ENCODE data around the gene CYYR1. TPM values are rescaled to one million over a fixed set of nuclear protein-coding genes. Genes with fewer than 3 reads are reported as not detected.

CYYR1 gene
- total RNA-seq, 4 donors from 2014 or later: 7.6 to 36.0 (median 22.9) TPM

DNA sequence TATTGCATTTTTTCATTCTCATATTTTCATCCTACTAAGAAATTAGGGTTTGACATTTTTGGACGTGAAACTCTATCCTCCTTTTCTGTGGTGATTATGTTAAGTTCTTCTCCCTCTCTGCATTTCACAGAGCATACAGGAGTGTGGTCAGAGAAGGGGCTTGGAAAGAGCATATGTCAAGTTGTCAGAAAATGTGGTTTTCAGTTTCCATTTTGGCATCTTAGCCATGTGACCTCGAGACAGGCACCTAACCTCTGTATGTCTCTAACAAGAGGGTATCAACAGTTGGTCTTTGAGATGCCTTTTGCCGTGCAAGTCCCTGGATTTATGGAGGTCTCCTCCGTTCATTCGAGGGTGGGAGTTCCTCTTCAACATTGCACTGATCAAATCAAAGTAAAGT, 140.7 kb downstream of the CYYR1 start:
- TF ChIP-seq, protein P1, sequence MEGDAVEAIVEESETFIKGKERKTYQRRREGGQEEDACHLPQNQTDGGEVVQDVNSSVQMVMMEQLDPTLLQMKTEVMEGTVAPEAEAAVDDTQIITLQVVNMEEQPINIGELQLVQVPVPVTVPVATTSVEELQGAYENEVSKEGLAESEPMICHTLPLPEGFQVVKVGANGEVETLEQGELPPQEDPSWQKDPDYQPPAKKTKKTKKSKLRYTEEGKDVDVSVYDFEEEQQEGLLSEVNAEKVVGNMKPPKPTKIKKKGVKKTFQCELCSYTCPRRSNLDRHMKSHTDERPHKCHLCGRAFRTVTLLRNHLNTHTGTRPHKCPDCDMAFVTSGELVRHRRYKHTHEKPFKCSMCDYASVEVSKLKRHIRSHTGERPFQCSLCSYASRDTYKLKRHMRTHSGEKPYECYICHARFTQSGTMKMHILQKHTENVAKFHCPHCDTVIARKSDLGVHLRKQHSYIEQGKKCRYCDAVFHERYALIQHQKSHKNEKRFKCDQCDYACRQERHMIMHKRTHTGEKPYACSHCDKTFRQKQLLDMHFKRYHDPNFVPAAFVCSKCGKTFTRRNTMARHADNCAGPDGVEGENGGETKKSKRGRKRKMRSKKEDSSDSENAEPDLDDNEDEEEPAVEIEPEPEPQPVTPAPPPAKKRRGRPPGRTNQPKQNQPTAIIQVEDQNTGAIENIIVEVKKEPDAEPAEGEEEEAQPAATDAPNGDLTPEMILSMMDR (IDR thresholded peaks at IDR 0.05; ENCODE audit: low read depth): no peak

DNA sequence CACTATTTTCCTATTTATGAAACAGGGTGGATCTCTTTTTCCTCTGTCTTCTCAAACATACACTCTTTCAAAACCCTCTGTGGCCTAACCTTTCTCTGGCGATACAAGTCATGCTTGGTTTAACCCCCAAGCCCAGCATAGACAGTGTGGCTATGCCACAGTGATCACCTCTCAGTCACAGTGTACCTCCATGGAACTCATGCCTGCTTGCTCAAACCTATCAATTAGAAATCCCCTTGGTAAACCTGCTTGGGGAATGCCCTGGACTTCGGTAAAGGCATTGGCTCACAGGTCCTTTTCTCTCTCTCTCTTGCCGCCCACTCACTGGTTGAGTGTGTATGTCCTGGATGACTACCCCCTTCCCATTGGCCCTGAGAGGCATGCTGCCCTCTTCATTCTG, 147.5 kb downstream of the CYYR1 start:
- TF ChIP-seq, protein P1 (IDR thresholded peaks at IDR 0.05; ENCODE audit: low read depth): no peak

DNA sequence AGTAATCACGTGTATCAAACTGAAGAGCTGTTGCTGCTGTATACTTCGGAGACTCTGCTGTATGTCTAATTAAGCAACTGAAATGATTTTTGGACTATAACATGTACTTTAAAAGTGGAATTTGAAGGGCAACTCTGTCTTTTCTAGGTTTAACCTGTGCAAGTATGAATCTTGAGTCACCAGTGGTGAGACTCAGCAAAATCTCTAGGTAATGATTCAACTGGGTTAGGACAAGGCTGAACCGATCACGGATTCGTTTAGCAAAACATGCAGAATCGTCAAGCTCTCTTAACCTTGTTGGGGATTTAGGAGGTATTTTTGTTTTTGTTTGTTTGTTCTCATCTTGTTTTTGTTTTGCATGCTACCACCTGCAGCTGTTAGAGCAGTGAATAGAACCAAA, 149.6 kb downstream of the CYYR1 start:
- TF ChIP-seq, protein P1 (IDR thresholded peaks at IDR 0.05; ENCODE audit: low read depth): no peak

DNA sequence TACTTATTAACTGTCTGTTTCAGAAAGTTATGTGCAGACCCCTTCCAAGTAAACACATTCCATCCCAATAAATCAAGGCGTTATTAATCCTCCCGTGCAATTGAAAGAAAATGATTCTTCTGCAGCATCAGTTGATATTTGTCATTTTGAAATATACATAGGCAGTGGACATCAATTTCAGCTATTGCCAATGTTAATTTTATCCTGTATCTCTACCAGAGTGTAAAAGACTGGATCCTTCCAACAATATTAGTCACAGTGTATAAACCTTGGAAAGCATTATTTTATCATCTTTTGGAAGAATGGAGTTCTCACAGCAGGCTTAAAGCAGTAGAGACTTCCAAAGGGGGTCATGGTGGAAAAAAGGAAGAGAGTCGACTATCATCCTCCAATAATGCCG, 150.4 kb downstream of the CYYR1 start:
- TF ChIP-seq, protein P1 (IDR thresholded peaks at IDR 0.05; ENCODE audit: low read depth): no peak

DNA sequence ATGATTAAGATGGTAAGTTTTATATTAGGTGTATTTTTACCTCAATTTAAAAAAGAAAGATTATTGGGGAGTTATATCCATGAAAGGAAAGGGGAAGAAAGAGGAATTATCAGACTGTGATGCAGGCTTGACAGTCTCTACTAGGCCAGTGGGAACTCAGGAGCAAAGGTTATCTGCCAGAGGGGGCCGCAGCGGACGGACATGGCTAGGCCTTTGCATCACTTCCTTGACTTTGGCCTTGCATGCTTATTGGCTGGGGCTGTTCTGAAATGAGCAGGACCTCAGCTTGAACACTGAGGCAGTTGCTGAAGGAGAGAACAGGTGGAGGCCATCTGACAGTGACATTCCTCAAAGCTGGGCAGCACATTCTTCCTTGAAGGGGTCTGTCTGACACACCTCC, 150.9 kb downstream of the CYYR1 start:
- TF ChIP-seq, protein P1 (IDR thresholded peaks at IDR 0.05; ENCODE audit: low read depth): no peak

DNA sequence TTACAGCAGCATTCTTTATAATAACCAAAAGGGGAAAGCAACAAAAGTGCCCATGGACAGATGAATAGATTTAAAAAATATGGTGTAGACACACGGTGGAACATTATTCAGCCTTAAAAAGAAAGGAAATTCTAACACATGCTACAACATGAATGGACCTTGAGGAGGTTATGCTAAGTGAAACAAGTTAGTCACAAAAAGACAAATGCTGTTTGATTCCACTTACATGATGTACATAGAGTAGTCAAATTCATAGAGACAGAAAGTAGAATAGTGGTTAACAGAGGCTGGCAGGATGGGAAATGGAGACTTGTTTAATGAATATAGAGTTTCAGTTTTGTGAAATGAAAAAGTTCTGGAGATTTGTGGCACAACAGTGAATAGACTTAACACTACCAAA, 151.4 kb downstream of the CYYR1 start:
- TF ChIP-seq, protein P1 (IDR thresholded peaks at IDR 0.05; ENCODE audit: low read depth): no peak

Data from subcutaneous adipose tissue (tissue), 4 donors.